NCI-H2196 (cell line): ENCODE data around the gene ZWILCH.

Experiments
- DNase-seq: peaks from one replicate; lab custom pipeline; 2025; ENCODE audit not compliant: unreplicated experiment; lab: John Stamatoyannopoulos, UW

ZWILCH gene

GRCh38 chr15:66535056-66535455 is 29.9 kb downstream of the ZWILCH start:
- DNase-seq: no peak

- no peak for DNase-seq
Observed at GRCh38 chr15:66542896-66543295, 37.8 kb downstream of the ZWILCH start.

- no peak for DNase-seq
Observed at GRCh38 chr15:66545255-66545654, 40.1 kb downstream of the ZWILCH start.

GRCh38 chr15:66555685-66556084 is 50.6 kb downstream of the ZWILCH start:
- DNase-seq: no peak

- DNase-seq: no peak
Observed at GRCh38 chr15:66558271-66558670, 53.1 kb downstream of the ZWILCH start.

- DNase-seq: no peak
Observed at GRCh38 chr15:66560856-66561525, 55.9 kb downstream of the ZWILCH start.

GRCh38 chr15:66563126-66563525 is 58.0 kb downstream of the ZWILCH start:
- DNase-seq: no peak

- DNase-seq: no peak
Observed at GRCh38 chr15:66563566-66564110, 58.5 kb downstream of the ZWILCH start.

GRCh38 chr15:66564136-66565041 is 59.3 kb downstream of the ZWILCH start:
- DNase-seq: no peak

- DNase-seq: no peak
Observed at GRCh38 chr15:66565141-66565641, 60.1 kb downstream of the ZWILCH start.

GRCh38 chr15:66565741-66566144 is 60.6 kb downstream of the ZWILCH start, which contains the start of gene LCTL:
TSS of gene LCTL (minus strand) at chr15:66565998. CDS start at chr15:66565365, 633 bp downstream.
- no peak for DNase-seq

- peak; percentile 61 for DNase-seq
Observed at GRCh38 chr15:66566963-66567531, 61.9 kb downstream of the ZWILCH start.

GRCh38 chr15:66567897-66568296 is 62.8 kb downstream of the ZWILCH start:
- DNase-seq: no peak

- no peak for DNase-seq
Observed at GRCh38 chr15:66569461-66570137, 64.5 kb downstream of the ZWILCH start.

GRCh38 chr15:66570327-66570726 is 65.2 kb downstream of the ZWILCH start:
- DNase-seq: no peak

GRCh38 chr15:66570842-66571478 is 65.8 kb downstream of the ZWILCH start:
- no peak for DNase-seq

- DNase-seq: no peak
Observed at GRCh38 chr15:66572146-66572545, 67.0 kb downstream of the ZWILCH start.

GRCh38 chr15:66573348-66573718 is 68.2 kb downstream of the ZWILCH start:
- no peak for DNase-seq

- no peak for DNase-seq
Observed at GRCh38 chr15:66573719-66574595, 68.8 kb downstream of the ZWILCH start.
